HG03159 (cell line): Measurements from ENCODE around the gene THAP7.
"Not testable (repeated sequence)": the region's sequence is repeated elsewhere in the genome, so short reads cannot be mapped to it uniquely, and the experiment has no call there.

ENCODE experiments used
- ATAC-seq: cut with Tn5 transposase; IDR thresholded peaks from one replicate; pipeline ENCODE4 v1.9.1; 2021; ENCODE audit warnings: mild to moderate bottlenecking, moderate library complexity; ENCODE audit not compliant: unreplicated experiment

Gene THAP7

GRCh38 chr22:21013657-21014201, 11.8 kb upstream of the THAP7 start:
- ATAC-seq, result no peak

GRCh38 chr22:21012446-21013407, 10.8 kb upstream of the THAP7 start:
- ATAC-seq, result no peak

GRCh38 chr22:21010426-21011113, 8.7 kb upstream of the THAP7 start:
- no peak for ATAC-seq

GRCh38 chr22:21009638-21010425, 7.9 kb upstream of the THAP7 start:
- no peak for ATAC-seq

- not testable (repeated sequence) for ATAC-seq
Observed at GRCh38 chr22:21009208-21009607, 7.3 kb upstream of the THAP7 start.

GRCh38 chr22:21003782-21004181, 1.9 kb upstream of the THAP7 start:
- ATAC-seq, result no peak

GRCh38 chr22:21000987-21001600, 824 bp downstream of the THAP7 start:
- no peak for ATAC-seq

- ATAC-seq, result no peak
Observed at GRCh38 chr22:21000207-21000986, 1.5 kb downstream of the THAP7 start.

GRCh38 chr22:20999350-21000206, 2.3 kb downstream of the THAP7 start:
- ATAC-seq, result no peak

GRCh38 chr22:20998411-20999336, 3.2 kb downstream of the THAP7 start:
- ATAC-seq, result no peak

GRCh38 chr22:20997536-20998257, 4.2 kb downstream of the THAP7 start:
- no peak for ATAC-seq

GRCh38 chr22:20996598-20997535, 5.1 kb downstream of the THAP7 start:
- no peak for ATAC-seq

GRCh38 chr22:20996031-20996410, 5.9 kb downstream of the THAP7 start:
- no peak for ATAC-seq

GRCh38 chr22:20995329-20996030, 6.4 kb downstream of the THAP7 start:
- no peak for ATAC-seq

- ATAC-seq, result no peak
Observed at GRCh38 chr22:20994902-20995241, 7.0 kb downstream of the THAP7 start.
